Measurements from ENCODE around the gene FBXO17. TPM values are rescaled to one million over a fixed set of nuclear protein-coding genes. Genes with fewer than 3 reads are reported as not detected.
A peak's percentile ranks its signal among the peaks of the same experiment; 100 is the strongest.

The FBXO17 gene
- polyA plus RNA-seq, result not detected in 2 replicates
- polyA minus RNA-seq, result not detected in 2 replicates

GRCh38 chr19:38975214-38975860 is at the start of gene FBXO17:
Gene FBXO17 (minus strand): TSS chr19:38975742. CDS start chr19:38950319, 25,423 bp downstream.
- H3K4me2 ChIP-seq (ENCODE audit: low read length), result no peak within 1 kb of the TSS
- TF ChIP-seq RAD21 (conservative IDR thresholded peaks at IDR 0.05), result no peak
- no peak for TF ChIP-seq MXI1 (conservative IDR thresholded peaks at IDR 0.05; ENCODE audit: poor library complexity, severe bottlenecking)
- TF ChIP-seq TAF1 (IDR thresholded peaks at IDR 0.05; ENCODE audit: low read depth), result no peak
- TF ChIP-seq EP300 (conservative IDR thresholded peaks at IDR 0.05; ENCODE audit: poor library complexity, severe bottlenecking), result no peak
- no peak for TF ChIP-seq EZH2 (IDR thresholded peaks at IDR 0.05; ENCODE audit: borderline replicate concordance, insufficient read depth, low read length, poor library complexity, severe bottlenecking)
- TF ChIP-seq POLR2AphosphoS5 (IDR thresholded peaks at IDR 0.05), result no peak
- TF ChIP-seq CTCF (IDR thresholded peaks at IDR 0.05; ENCODE audit: poor library complexity, severe bottlenecking), result no peak
- no peak for TF ChIP-seq SMC3 (conservative IDR thresholded peaks at IDR 0.05; ENCODE audit: poor library complexity)
- no peak for TF ChIP-seq REST (IDR thresholded peaks at IDR 0.05; ENCODE audit: borderline replicate concordance)
- no peaks in the 10 kb centered on the region for H4K20me1 ChIP-seq (ENCODE audit: insufficient read depth)
- H3K9me2 ChIP-seq (ENCODE audit: insufficient read depth, low read length), result no peaks in the 10 kb centered on the region
- H3K9ac ChIP-seq (ENCODE audit: low read length), result no peak within 1 kb of the TSS
- peak within 1 kb of the TSS; percentile 31 for H3K4me3 ChIP-seq (ENCODE audit: low read length)
- H3K27me3 ChIP-seq (ENCODE audit: insufficient read depth, low read depth, low read length), result peaks cover 17% of the 10 kb centered on the region
- no peak within 1 kb of the TSS for H2AFZ ChIP-seq (ENCODE audit: low read depth, low read length)
- no peaks in the 10 kb centered on the region for H3K79me2 ChIP-seq (replicated peaks; ENCODE audit: insufficient read depth, low read length)
- H3K9me3 ChIP-seq (ENCODE audit: low read length), result no peaks in the 10 kb centered on the region
- no peak within 1 kb of the TSS for H3K27ac ChIP-seq (ENCODE audit: low read length)
- H3K36me3 ChIP-seq (ENCODE audit: insufficient read depth, low read length), result no peaks in the 10 kb centered on the region
- no peaks in the 10 kb centered on the region for H3F3A ChIP-seq (ENCODE audit: insufficient read depth, low read length, poor library complexity, severe bottlenecking)

- Histone ChIP-seq H3K9me2 (ENCODE audit: insufficient read depth, low read length) (no peaks in the 10 kb centered on the region), H3K27me3 (ENCODE audit: insufficient read depth, low read depth, low read length) (no peaks in the 10 kb centered on the region), H3K4me2 (ENCODE audit: low read length) (no peak overlapping the region), H3F3A (ENCODE audit: insufficient read depth, low read length, poor library complexity, severe bottlenecking) (no peaks in the 10 kb centered on the region), H3K4me3 (ENCODE audit: low read length) (no peak overlapping the region), H2AFZ (ENCODE audit: low read depth, low read length) (no peak overlapping the region), H3K9ac (ENCODE audit: low read length) (no peak overlapping the region), H3K9me3 (ENCODE audit: low read length) (no peaks in the 10 kb centered on the region), H3K79me2 (replicated peaks; ENCODE audit: insufficient read depth, low read length) (no peaks in the 10 kb centered on the region), H3K27ac (ENCODE audit: low read length) (no peak overlapping the region), H3K36me3 (ENCODE audit: insufficient read depth, low read length) (no peaks in the 10 kb centered on the region), H4K20me1 (ENCODE audit: insufficient read depth) (no peaks in the 10 kb centered on the region)
- TF ChIP-seq MXI1 (conservative IDR thresholded peaks at IDR 0.05; ENCODE audit: poor library complexity, severe bottlenecking) (no peak), CTCF (IDR thresholded peaks at IDR 0.05; ENCODE audit: poor library complexity, severe bottlenecking) (no peak), REST (IDR thresholded peaks at IDR 0.05; ENCODE audit: borderline replicate concordance) (no peak), EZH2 (IDR thresholded peaks at IDR 0.05; ENCODE audit: borderline replicate concordance, insufficient read depth, low read length, poor library complexity, severe bottlenecking) (no peak), TAF1 (IDR thresholded peaks at IDR 0.05; ENCODE audit: low read depth) (no peak), POLR2AphosphoS5 (IDR thresholded peaks at IDR 0.05) (no peak), SMC3 (conservative IDR thresholded peaks at IDR 0.05; ENCODE audit: poor library complexity) (no peak), RAD21 (conservative IDR thresholded peaks at IDR 0.05) (no peak), EP300 (conservative IDR thresholded peaks at IDR 0.05; ENCODE audit: poor library complexity, severe bottlenecking) (no peak)
These were observed 49.5 kb upstream of the FBXO17 start for GRCh38 chr19:39024875-39025641.

All from neural cell (in vitro differentiated cells).